ENCODE data around the gene DAB2.
"Not testable (repeated sequence)": the region's sequence is repeated elsewhere in the genome, so short reads cannot be mapped to it uniquely, and the experiment has no call there.

The DAB2 gene

DNA sequence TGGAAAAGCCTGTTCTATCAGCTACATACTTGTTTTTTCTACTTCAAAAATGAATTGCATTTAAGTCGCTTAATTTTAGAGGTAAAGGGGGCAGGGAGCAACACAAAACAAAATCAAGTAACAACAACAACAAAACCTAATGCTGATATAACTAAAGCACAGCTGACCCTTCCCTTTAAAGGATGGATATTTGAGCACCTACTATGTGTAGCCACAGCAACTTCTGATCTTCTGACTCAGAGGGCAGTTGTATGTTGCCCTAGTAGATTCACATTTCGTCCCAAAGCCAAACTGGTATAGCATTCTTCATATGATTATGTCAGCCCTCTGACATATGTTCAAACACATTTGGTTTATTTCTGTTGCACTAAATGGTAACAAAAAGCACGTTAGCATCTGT lies 6.8 kb downstream of the DAB2 start:
- DNase-seq: no peak

DNA sequence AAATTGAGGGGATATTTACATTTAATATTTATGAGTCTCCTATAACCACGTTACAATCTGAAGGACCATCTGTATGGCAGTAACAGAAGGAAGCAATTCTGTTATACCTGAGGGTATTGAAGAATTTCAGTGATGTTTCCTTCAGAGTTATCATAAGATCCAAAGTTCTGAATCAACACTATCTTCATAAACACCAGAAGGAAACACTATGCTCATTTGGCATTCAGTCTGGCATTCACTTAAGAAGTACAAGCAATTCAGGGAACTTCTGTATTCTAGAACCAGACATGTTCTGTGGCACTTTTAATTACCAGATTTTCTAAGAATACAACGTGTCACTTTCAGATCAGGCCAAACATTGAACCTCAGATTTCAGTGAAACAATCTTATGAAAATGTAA lies 9.6 kb downstream of the DAB2 start:
- DNase-seq: no peak

GRCh38 chr5:39414426-39414825 lies 10.4 kb downstream of the DAB2 start:
- DNase-seq: no peak

- DNase-seq: no peak
Measured at GRCh38 chr5:39413771-39414170, 11.0 kb downstream of the DAB2 start.

DNA sequence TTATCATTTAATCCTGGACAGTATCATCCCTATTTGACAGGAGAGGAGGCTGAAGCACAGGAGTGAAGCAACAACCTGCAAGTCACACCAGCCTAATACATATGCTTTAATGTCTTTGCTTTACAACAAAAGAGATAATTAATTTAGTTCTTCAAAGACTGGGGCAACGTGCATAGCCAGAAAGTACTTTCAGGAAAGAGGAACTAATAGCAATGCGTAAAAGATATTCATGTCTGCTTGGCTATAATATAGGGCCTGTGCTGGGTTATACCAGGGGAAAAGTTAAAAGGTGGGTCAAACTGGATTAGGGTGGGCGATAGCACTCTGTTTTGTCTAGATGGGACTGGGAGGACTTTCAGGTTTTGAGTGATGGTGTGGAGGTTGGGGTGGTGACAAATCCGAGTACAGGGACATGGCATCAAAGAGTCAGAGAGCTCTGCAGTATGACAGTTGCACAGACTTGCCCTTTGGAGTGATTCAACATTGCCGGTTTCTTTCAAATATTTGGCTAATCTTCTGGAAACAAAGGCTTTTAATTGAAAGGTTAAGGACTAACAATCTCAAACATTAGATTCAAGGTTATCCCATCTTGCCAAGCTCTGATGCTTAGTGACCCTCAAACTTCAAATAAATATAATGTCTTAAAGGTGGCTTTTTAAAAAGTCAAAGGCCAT lies 11.9 kb downstream of the DAB2 start:
- DNase-seq: no peak

- DNase-seq: no peak
Measured at GRCh38 chr5:39411985-39412384, 12.8 kb downstream of the DAB2 start.

GRCh38 chr5:39411061-39411460 lies 13.7 kb downstream of the DAB2 start:
- no peak for DNase-seq

DNA sequence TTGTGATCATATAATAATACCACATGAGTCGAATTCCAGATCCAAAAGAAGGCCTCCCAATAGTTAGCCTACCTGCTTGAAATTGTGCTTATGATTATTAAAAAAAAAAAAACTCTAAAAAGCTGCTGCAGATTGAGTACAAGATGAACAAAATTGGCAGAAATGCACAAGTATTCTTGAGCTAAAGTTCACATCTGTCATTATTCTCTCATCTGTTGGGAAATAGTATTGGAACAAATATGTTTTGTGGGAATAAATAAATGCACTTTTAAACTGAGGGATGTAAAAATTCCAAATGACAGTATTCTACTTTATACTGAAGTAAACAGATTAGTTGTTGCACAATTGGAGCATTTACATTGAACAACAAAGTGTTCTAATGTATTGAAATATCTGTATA lies 15.7 kb downstream of the DAB2 start:
- DNase-seq: no peak

- DNase-seq: no peak
Measured at GRCh38 chr5:39405083-39405843, 19.5 kb downstream of the DAB2 start.

DNA sequence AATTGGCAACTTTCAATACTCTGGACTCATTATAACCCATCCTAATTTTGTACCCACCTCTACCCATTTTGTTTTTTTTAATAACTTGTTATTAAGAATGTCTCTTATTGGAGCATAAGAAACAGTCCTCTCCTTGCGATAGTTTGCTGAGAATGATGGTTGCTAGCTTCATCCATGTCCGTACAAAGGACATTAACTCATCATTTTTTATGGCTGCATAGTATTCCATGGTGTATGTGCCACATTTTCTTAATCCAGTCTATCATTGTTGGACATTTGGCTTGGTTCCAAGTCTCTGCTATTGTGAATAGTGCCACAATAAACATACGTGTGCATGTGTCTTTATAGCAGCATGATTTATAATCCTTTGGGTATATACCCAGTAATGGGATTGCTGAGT lies 21.0 kb downstream of the DAB2 start:
- DNase-seq: not testable (repeated sequence)

- not testable (repeated sequence) for DNase-seq
Measured at GRCh38 chr5:39402140-39402539, 22.6 kb downstream of the DAB2 start.

DNA sequence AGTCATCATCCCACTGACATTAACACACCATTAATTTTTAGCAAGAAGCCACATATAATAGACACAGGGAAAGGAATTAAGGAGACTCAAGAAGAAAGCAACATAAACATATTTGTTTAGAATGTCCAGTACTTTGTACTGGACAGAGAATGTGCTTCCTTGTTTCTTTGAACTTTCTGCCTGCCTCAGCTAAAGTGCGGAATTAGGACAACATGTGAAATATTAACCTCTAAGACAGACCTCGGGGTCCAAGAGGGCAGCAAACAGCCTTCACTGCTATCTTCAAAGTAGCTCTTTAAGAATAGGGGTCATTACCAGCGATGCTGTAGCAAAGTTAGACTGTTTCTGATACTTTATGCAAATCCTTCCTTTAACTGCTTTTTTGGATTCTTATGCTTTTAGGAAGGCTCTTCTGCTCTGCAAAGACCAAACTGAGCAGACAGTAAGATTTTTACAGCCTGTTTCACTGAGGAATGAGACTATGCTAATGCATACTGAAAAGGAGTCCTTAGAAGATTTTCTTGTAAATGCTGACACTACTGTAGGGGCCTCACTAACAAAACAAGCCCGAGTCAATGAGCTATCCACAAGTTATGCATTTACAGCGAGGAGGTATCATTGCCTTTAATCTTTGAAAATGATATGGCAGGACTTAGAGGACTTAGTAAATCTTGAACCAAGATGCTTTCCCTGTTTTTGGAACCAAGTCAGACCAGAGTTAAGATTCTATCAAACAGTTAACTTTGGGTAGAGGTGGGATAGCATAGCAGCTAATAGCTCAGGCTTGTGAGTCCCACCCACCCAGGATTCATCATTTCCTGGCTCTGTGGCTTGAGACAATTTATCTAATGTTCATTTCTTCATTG lies 23.8 kb downstream of the DAB2 start:
- no peak for DNase-seq

DNA sequence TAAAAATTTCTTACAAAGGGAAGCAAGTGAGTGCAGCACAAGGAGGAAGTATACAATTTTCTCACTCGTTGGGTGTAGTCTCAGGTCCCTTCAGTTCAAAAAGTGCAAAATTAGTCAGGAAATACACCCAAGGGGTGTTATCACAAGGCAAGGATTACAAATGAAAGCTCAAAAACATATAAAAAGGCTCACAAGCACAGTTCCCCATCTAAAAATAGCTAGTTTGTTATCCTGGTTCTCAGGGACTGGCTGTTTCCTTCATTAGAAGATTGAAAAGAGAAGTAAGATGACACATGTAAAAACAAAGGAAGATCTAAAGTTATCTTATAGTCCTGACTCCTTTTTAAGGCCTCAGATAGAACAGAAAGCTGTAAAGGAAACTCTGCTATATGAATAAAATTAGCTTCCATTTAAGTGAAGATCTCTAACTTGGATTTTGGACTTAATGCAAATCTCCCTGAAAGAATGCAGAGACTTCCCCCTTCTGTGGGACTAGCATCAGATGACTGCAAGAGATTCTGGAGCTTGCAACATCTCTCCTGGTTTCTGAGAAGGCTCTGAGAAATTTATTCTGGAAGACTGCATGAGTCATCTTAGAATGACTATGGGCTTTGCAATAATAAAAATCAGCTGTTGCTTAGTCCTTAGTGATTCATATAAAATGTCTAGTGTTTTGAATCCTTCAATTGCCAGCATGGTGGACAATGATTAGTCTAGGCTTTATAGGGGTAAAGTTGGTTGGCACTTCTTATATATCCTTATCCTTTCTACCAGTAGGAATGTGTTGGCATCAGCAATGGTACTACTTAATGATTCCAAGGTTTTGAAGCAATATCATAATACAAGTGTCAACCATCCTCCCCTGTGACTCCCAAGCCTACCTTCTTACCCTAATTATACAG lies 25.4 kb downstream of the DAB2 start:
- DNase-seq: no peak

- DNase-seq: no peak
Measured at GRCh38 chr5:39396843-39397242, 27.9 kb downstream of the DAB2 start.

DNA sequence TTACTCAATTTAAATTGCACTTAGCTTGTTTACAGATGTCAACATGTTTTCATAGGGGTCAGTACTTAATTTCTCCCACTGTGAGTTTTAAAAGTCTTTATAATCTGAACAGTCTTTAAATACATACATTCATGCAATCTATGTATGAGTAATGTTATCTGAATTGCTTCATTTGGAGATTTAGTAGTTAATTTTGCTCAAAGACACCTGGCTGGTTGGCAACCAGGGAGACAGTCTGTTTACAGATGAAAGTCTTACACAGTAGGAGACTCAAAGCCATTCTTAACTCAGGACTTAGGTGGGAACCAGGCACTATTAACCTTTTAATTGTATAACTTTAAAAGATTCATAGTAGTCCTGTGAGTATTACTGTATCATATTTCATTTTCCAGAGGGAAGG lies 29.3 kb downstream of the DAB2 start:
- DNase-seq: no peak

DNA sequence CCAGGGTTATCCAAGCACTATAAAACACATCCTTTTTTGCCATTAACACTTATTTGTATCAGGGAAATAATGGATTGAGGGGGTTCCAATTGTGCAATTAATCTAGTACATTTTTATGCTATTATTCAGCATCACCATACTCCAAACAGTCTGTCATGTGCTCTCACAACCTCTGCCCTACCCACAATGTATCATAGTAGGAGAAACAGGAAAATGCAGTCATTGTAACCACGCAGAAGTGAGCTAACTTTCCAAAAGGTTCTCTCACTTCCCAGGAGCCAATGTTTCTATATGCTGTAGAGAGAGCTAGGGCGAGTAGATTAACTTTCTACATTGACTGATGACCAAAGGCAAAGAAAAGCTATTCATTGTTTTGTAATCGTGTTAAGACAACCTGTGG lies 29.8 kb downstream of the DAB2 start:
- DNase-seq: no peak

- DNase-seq: no peak
Measured at GRCh38 chr5:39390945-39391344, 33.8 kb downstream of the DAB2 start.

GRCh38 chr5:39387293-39387692 lies 37.5 kb downstream of the DAB2 start:
- no peak for DNase-seq

GRCh38 chr5:39384271-39384670 lies 40.5 kb downstream of the DAB2 start:
- no peak for DNase-seq

GRCh38 chr5:39381376-39381775 lies 43.4 kb downstream of the DAB2 start:
- no peak for DNase-seq

DNA sequence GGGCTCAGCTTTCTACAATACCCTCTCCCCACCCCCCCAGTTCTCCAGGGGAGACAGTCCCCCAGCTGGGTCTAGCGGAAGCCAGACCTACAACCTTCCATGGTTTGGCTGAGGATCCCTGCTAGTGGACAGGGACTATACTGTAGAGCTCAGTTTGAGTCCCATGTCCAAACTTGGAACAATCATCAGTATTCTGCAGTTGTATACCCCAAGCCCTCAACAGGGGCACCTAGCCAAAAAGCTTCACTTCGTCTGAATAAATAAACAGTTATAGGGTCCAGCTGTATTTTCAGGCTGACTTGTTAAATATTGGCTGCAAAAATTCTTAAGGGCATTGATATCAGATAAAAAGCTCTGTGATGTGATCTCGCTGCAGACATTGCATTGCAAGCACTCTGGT lies 45.1 kb downstream of the DAB2 start:
- no peak for DNase-seq

GRCh38 chr5:39377613-39378012 lies 47.2 kb downstream of the DAB2 start:
- no peak for DNase-seq

DNA sequence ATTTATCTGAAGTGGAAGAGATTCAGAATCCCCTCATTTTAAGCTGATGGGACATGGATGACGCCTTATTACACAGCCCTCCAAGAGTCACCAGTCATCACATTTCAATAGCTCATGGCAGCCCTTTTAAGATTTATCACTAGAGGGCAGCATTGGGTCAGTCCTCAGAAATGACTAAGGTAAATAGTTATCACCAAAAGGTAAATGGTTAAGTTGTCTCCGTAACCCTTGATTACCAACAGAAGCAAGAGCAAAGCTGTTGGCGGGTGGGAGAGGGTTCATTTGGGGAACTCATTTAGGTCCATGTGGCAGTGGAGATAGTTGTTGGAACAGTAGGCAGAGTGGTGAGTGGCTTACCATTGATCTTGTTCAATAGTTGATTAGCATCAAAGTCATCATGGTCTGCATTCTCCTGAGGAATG lies 48.5 kb downstream of the DAB2 start:
- DNase-seq: peak; percentile 70 to 79

Measured in NCI-H2081 (cell line).